GM19452 (cell line): ENCODE data around the gene TSC22D3.
"Not testable (repeated sequence)": the region's sequence is repeated elsewhere in the genome, so short reads cannot be mapped to it uniquely, and the experiment has no call there.

ENCODE experiments used
- ATAC-seq: cut with Tn5 transposase; IDR thresholded peaks from one replicate; pipeline ENCODE4 v1.9.1; 2021; ENCODE audit not compliant: unreplicated experiment

Gene TSC22D3

DNA sequence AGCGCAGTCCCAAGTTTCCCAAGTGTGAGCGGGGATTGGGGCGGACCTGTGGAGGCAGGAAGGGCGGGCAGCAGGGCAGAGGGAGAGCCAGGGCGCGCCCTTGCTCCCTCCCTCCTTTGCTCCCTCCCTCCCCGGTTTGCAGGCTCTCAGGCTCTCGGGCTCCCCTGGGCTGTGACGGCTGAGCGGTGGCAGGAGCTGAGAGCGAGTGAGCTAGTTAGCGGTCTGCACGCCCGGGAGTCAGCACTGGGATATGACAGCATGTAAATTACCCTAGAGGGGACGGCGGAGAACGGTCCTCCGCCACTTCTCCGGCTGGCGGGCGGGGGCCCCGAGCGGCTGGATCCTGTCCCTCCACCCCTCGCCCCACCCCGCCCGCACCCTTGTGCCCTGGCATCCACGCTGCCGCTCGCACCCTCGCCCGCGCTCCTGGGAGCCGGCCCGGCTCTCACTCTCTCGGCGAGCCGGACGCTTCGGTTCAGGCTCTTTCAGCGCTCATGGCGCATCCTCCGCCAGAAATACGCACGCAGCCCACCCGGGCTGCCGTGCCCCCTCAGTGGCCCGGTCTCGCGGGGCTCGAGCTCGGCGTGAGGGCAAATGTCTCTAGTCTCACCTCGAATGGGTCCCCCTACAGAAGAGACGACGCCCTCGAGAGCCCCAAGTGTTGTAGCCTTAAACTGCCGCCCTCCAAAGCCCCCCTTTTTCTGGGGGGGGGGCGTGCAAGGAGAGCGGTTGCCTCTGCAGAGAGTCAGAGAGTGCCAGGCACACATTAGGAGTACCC, at the start of gene TSC22D3:
Gene TSC22D3 (minus strand): TSS at position 54 of the 778 bp plus-strand sequence. CDS start 368 bp downstream, outside the sequence.
- peak; percentile 82 for ATAC-seq

DNA sequence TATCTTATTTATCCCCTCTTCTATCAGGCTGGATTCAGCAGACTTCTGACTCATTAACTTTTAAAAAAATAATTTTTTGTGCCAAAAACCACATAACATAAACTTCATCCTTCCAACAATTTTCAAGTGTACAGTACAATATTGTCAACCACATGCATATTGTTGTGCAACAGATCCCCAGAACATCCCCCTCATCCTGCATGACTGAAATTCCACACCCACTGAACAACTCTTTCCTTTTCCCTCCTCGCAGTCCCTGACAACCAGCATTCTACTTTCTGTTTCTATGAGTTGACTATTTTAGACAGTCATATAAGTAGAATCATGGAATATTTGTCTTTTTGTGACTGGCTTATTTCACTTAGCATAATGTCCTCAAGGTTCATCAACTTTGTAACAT, 47.9 kb upstream of the TSC22D3 start:
- ATAC-seq: no peak

DNA sequence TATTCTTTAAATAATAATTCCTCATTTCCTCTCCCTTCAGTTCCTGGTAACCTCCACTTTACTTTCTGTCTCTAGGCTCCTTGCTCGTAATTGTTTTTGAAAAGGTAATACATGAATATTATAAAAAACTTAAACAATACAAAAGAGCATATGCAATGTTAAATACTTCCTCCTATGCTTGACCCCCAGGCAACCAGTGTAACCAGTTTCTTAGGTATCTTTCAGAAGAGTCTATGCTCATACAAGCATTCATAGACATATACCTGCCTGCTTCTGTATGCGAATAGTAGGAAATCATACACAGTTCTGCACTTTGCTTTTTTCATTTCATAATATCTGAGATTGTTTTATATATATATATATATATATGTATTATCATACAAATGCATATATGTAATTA, 47.5 kb upstream of the TSC22D3 start:
- no peak for ATAC-seq

DNA sequence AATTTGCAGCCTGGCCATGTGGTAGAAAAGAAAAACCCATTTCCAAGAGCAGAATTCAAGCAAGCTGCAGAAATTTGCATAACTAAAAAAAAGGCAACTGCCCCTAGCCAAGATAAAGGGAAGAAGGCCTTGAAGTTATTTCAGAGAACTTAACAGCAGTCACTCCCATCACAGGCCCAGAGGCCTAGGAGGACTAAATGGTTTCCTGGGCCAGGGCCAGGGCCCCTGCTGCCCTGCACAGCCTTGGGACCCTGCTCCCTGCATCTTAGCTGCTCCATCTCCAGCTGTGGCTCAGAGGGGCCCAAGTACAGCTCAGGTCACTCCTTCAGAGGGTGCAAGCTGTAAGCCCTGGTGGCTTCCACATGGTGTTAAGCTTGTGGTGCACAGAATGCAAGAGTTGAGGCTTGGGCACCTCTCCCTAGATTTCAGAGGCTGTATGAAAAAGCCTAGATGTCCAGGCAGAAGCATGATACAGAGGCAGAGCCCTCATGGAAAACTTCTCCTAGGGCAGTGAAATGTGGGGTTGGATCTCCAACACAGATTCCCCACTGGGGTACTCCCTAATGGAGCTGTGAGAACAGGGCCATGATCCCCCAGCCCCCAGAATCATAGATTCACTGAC, 43.4 kb upstream of the TSC22D3 start:
- ATAC-seq: no peak

DNA sequence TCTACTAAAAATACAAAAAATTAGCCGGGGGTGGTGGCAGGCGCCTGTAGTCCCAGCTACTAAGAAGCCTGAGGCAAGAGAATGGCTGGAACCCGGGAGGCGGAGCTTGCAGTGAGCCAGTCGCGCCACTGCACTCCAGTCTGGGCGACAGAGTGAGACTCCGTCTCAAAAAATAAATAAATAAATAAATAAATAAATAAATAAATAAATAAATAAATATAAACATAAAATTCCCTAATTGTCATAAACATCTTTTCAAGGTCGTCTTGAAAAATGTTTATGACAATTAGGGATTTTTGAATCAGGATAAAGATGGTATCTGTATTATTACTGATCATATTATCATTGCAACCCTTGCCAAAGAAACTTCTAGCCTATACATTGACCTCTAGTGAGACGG, 34.5 kb upstream of the TSC22D3 start:
- not testable (repeated sequence) for ATAC-seq

DNA sequence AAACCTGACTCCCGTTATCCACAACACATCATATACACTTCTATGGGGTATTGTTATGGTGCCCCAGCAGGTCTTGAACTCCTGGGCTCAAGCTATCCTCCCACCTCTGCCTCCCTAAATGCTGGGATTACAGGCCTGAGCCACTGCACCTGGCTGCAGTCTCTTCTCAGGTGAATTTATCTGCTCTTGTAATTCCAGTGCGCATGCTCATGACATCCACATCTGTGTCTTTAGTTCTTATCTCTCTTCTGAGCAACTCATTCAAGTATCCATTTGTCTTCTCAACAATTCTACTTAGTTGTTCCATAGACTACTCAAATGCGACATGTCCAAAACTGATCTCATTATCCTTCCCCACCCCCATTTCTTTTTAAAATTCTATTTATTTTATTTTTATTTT, 29.6 kb upstream of the TSC22D3 start:
- no peak for ATAC-seq

DNA sequence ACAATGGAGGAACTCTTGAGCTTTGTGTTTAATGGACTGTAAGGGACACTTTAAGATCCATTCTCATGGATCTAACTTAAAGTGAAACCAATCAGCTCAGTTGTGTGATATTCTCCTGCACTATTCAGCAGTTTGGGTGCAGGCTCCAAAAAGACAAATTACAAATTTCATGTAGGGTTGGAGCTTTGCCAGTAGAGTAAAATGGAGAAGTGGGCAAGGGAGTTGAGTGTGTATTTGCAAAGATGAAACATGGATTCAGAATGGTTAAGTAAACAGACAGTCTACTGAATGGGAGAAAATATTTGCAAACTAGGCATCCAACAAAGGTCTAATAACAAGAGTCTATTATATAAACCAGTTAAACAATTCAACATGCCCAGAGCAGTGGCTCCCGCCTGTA, 28.8 kb upstream of the TSC22D3 start:
- ATAC-seq: no peak

DNA sequence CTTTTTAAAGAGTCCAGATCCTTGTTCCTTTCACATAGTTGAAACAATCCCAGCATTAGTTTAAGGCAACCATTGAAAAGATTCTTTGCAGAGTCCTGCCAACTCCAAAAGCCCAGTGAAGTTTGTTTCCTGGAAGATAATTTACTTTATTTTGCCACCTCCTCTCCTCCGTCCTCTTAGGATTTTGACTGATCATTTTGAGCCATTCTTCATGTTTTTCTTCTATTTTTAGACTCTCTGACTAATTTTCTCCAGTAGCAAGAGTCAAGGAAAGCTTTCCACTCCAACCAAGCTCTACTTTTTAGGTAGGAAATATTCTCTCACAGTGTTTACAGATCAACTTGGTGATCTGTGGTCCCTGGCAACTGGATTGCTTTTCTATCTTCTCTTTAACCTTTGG, 12.2 kb upstream of the TSC22D3 start:
- no peak for ATAC-seq

DNA sequence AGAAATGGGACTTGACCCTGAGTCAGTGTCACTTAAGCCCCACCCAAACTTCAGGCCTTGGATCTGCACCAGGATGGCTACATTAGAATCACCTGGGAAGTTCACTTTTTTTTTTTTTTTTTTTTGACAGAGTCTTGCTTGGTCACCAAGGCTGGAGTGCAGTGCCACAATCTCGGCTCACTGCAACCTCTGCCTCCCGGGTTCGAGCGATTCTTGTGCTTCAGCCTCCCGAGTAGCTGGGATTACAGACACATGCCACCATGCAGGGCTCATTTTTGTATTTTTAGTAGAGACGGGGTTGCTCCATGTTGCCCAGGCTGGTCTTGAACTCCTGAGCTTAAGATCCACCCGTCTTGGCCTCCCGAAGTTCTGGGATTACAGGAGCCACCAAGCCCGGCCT, 4.9 kb upstream of the TSC22D3 start:
- ATAC-seq: no peak

DNA sequence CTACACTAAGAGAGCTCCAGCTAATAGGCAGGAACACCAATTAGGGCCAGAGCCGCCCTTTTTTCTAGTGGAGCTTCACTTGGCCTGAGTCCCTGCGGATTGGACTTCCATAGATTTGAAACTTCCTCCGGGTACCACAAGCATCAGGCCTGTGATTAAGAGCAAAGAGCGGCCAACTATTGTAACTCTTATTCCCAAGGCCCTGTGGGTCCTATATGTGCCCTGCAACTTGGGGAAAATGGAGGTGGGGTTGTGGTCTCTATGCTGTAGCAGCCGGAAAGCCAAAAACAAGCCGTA, 1.9 kb upstream of the TSC22D3 start, which contains the start of gene NCBP2L:
Gene NCBP2L (plus strand): TSS at position 198 of the 297 bp plus-strand sequence. CDS start 16,488 bp downstream, outside the sequence.
- no peak for ATAC-seq

DNA sequence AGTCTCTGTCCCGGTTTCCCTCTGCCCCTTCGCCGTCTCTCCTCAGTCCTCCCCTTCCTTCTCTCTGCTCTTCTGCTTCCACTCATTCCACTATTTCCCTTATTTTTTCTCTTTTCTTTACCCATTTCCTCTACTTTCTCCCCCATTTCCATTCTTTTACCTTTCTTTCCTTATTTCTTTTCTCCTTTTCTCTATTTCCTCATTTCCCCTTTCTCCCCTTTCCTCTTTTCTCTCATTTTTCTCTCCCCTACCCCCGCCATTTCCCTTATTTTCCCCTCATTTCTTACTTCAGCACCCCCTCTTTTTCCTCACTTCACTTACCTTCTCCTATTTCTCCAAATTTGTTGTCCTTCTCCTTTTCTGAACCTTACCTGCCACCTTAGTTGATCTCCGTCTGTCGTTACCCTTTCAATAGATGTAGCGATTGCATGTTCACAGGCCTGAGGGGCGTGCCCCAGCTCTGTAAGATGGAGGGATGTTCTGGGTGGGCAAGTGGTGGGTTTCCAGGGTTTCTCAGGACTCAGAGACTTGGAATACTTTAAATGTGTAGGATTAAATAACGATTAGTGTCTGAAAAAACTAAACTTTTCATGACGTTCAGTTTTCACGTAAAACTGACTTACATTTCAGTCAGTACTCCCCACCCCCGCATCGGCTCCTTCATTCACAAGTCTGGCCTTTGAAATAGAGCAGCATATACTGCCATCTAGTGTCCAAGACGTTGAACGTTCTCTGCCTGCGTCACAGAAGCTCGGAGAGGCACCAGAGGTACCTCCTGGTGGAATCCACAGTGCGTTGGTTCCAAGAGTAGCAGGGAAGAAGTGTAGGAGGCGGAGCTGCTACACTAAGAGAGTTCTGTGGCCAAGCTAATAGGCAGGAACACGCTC, 1.3 kb upstream of the TSC22D3 start:
- peak; percentile 79 for ATAC-seq

DNA sequence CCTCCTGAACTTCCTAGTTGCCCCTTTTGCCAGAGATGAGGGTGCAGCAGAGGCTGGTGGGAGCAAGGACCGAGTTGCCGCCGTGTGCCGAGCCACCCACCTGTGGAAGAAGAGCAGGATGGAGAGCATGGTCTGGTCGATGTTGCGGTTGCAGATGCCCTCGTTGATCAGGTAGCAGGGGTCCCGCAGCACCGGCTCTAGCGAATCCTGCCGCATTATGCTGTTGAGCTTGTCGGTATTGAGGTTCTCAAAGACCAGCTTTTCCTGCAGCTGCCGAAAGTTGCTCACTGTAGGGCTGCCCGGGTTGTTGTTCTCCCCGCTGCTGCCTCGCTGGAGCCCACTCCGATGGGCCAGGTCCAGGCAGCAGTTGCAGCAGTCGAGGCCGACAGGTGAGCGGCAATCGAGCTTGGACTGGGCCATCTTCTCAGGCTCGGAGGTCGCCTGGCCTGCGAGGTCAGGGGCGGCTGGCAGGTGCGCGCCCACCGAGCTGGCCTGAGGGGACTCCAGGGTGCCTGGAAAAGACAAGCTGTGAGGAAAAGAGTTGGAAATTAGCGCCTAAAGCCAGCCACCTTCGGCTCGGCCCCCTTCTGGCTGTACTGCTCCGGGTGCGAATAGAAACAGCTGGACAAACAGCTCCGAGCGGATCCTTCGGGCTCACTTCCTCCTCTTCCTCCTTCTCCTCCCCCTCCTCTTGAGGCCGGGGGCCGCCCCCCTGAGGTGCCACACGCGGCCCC, 420 bp downstream of the TSC22D3 start:
- ATAC-seq: peak; percentile 28

DNA sequence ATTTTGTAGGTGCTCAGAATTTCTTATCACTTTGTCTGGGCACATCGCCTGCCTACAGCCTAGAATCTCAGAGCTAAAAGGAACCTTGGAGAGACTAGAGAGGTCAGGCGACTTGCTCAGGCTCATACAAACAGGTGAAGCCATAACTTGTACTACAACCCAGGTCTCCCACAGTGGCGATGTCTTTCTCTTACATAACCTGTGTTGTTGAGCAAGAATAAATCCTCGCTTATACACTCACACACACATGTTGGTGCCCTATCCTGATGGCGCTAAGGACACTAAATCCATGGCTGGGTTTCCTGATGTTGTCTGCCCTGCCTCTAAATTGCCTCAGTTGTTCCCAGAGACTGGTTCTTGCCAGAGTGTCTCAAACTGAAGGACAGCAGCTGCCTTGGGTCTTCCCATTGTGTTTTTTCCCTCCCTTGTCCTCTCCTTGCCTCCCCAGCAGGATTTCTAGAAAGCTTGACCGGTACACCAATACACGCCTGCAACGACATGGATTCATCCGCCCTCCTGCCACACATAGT, 1.6 kb downstream of the TSC22D3 start:
- no peak for ATAC-seq

DNA sequence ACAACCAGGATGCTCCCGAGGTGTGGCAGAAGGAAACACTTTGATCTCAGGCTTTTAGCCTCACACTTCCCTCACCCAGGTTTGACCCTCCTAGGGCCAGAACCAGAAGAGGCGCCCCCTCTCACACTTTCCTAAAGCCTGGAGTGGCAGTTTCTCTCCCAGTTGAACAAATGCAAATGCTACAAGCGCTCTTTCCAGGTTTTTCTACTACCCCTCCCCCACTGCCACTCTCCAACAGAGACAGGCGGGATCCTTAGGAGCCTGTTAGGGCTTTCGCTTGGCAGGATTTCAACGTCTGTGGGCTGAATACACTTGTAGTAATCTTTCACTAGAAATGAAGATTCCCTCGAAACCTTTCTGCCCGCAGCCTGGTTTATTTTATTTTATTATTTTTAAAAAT, 2.4 kb downstream of the TSC22D3 start:
- ATAC-seq: no peak

DNA sequence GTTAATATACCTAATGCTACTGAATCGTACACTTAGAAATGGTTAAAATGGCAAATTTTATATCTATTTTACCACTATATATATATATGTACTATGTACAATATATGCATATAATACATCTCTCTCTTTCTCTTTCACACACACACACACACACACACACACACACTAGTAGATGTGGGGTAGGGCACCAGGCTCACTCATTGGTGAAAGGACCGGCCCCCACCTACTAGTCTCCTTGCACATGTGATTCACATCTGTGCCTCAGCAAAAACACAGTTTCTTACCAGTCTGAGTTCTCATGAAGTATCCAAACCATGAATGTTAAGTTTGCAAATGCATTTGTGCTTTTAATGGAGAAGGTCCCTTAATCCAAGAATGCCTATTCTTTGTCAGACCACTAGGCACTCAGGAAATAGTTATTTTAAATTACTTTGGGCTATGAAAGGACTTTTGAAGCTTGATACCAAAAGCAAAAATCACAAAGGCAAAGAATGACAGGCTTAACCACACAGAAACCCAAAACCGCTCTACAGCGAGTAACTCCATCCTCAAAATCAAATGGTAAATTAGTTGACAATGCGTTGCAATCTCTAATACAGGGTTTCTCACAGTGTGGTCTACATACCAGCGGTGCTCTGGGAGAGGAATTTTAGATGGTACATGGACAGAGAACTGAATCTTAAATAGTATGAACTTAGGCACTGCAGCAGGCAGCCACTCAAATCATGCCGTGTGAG, 5.8 kb downstream of the TSC22D3 start:
- ATAC-seq: no peak

DNA sequence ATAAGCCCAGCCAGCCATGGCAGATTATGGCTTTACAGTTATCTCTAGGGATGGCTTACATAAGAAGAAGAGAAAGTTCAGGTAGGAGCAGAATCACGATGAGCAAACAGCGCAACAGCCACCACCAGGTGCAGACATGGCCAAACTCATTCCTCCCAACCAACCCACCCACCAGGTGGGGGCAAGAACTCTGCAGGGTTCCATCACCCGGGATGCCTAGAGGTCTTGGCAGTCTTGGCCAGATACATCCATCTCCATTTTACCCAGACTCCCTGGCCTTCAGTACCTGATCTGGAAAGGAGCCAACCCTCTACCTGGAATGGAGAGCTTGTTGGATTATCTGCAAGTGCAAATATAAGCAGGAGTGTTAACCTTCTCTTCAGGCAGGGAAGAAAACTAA, 7.5 kb downstream of the TSC22D3 start:
- ATAC-seq: no peak

DNA sequence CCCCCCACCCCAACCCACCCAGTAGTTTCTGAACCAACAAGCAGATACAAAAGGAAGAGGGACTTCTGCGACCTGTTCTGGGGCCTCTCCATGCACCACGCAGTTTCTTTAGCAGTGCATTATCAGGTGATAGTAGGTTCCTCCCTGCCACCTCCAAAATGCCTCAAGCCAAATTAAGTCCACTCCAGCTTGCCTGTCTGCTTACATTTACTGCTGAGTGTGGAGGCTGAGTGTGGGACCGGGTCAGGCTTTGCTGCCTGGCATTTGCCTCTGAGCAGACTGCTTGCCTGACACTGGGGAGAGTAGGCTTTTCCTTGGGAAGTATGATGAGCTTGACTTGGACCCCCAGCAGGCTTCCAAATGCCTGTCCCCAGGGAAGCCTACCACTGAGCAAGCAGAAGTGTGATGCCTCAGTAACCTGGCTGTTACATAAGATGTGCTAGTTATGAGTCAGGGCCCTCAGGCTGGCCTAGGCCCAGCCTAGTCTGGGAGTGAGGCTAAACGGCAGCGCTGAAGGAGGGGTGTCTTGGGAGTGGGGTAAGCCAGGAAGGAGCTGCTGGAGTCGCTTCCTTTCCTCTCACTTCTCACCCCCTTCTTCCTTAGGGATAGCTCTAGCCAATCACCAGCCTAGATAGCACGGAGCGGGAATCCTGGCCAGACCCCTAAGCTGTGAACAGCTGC, 9.0 kb downstream of the TSC22D3 start:
- ATAC-seq: peak; percentile 65

DNA sequence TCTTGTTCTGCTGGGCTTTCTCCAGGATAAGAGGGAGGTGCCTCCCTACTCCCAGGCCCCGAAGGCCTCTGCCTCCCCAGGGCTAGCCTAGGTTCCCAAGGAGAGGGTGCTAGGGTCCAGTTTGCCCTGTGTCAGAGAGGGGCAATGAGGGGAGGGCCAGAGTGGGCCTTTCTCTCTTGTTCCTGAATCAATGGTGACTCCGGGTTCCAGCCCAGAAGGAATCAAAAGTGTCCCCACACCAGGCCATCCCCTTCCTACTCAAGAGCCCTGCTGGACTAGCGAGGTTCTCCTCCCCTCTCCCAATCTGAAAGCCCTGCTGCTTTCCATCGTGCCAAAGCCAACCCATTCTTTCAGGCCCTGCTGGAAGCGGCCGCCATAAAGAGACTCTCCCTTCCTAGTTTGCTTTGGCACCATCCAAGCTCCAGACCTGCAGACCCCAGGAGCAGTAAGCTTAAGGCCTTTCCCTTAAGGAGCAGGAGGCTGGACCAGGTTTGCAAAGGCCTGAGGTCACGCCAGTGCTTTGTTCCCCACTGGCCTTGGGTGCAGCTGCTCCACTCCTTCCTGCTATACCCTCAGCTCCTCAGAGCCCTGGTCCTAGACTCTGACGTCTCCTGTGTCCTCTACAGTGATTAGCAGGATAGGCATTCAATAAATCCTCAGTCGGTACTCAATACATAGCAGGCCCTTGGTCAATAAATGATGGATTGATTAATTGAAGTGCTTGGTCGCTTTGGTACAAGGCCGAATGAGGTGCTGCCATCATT, 10.6 kb downstream of the TSC22D3 start:
- ATAC-seq: no peak

DNA sequence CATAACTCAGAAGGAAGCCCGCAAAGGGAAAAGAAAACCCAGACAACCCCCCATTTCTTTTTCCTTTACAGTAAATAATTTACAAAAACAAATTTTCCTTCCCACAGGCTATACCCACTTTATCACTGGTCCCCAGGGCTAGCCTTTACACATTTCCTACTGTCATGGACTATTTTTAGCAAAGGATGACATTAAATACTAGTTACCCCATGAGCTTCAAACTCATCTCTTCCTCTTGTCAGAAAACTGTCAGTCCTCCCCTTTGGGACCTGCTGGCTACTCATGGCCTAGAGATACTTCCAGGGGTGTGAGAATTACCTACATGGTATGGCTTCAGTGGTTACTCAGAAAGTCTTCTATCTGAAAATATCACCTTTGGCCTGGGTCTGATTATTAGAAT, 11.9 kb downstream of the TSC22D3 start:
- ATAC-seq: no peak
